ENCODE data around the gene DICER1.

- TF ChIP-seq CTCF (IDR thresholded peaks at IDR 0.05; ENCODE audit: low read length), result no peak
- TF ChIP-seq EZH2 (optimal IDR thresholded peaks at IDR 0.05; ENCODE audit: low read depth, low read length), result no peak
- TF ChIP-seq EZH2phosphoT487 (IDR thresholded peaks at IDR 0.05; ENCODE audit: low read length), result no peak
Observed at GRCh38 chr14:95088665-95089064, 68.7 kb downstream of the DICER1 start.

All from MM.1S (cell line).